ENCODE measurements around the gene SLA2.
"Not testable (repeated sequence)": the region's sequence is repeated elsewhere in the genome, so short reads cannot be mapped to it uniquely, and the experiment has no call there.

The SLA2 gene

DNA sequence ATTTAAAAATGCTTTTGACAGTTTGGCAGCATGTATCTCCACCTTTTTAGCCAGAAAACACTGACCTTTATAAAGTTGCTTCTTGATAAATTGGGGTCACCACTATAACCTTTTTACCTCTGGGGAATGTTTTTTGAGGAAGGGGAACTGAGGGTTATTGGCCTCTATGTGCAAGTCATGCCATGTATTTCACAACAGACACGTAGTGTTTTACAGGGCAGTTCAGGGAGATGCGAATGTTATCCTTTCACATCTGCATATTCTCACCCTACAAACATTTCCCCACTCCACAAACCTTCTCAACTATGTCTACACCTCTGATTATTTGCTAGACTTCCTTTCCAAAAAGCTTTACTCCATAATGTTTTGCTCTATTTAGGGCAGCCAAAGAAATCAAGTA lies 17.0 kb upstream of the SLA2 start:
- H3K9me3 Mint-ChIP-seq: no peaks in the 10 kb centered on the region
- DNase-seq (no peak), ATAC-seq (replicated peaks) (peak; percentile 41 to 77)
- no peak overlapping the region for H3K4me3 Mint-ChIP-seq
- H3K27me3 Mint-ChIP-seq: no peaks in the 10 kb centered on the region
- no peak overlapping the region for H3K27ac Mint-ChIP-seq
- peaks cover 13 to 23% of the 10 kb centered on the region in 2 donors for H3K36me3 Mint-ChIP-seq
- H3K4me1 Mint-ChIP-seq: peaks cover 0 to 12% of the 10 kb centered on the region in 2 donors

DNA sequence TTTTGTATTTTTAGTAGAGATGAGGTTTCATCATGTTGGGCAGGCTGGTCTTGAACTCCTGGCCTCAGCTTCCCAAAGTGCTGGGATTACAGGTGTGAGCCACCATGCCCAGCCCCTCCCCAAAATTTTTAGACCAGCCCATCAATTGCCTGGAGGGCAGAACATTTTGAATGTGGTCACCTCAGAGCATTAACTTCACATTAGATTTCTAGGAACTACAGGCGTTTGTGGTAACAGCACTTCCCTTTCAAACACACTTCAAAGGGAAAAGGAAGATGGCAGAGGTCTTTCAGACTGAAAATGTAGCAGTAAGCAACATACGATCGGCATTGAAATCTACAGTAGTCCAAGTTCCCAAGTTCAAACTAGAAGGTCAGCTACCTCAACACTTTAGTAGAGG lies 12.3 kb upstream of the SLA2 start:
- Mint-ChIP-seq H3K4me3 (no peak overlapping the region), H3K4me1 (peaks cover 0 to 12% of the 10 kb centered on the region in 2 donors), H3K27ac (no peak overlapping the region), H3K9me3 (no peaks in the 10 kb centered on the region), H3K27me3 (no peaks in the 10 kb centered on the region), H3K36me3 (peaks cover 16 to 22% of the 10 kb centered on the region in 2 donors)
- ATAC-seq (replicated peaks) (no peak), DNase-seq (no peak)

DNA sequence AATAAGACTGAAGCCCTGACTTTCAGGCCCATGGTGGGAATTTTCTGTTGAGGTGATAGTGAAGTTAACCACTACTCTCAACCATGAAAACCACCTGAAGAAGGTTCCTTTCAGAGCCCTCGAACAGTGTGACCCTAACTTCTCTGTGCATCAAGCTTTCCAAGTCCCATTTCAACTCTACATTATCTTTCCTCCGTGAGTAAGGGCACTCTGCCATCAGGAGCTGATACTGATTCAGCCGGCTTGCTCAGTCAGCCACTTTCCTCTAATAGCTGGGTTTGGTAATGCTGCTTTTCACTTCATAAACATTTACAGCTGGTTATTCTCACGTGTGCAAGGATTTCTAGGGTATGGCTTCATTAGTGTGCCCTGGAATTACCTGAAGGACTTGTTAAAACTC lies 10.7 kb upstream of the SLA2 start:
- H3K27ac Mint-ChIP-seq: peak overlapping the region; percentile 16
- H3K9me3 Mint-ChIP-seq: no peaks in the 10 kb centered on the region
- H3K27me3 Mint-ChIP-seq: no peaks in the 10 kb centered on the region
- no peak for ATAC-seq (replicated peaks)
- H3K4me1 Mint-ChIP-seq: peaks cover 2 to 4% of the 10 kb centered on the region in 2 donors
- H3K36me3 Mint-ChIP-seq: peaks cover 23 to 27% of the 10 kb centered on the region in 2 donors
- no peak overlapping the region for H3K4me3 Mint-ChIP-seq
- no peak for DNase-seq

DNA sequence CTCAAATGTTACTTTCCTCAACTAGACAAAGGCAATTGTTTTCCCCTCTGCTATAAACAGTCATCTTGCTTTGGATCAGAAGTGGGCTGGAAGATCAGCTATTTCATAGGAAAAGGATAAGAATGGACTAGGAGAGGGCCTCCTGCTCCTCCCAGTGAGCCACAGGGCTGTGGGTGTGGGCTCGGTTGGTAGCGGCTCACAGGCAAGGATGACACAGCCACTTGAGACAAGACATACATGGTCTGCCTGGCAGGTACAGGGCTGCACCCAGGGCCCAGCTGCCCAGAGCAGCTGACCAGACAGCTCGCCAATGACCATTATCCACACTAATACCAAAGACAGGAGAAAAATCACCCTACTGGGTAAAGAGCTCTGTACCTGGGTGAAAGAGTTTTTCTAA lies 9.0 kb upstream of the SLA2 start:
- H3K36me3 Mint-ChIP-seq: peaks cover 19 to 21% of the 10 kb centered on the region in 2 donors
- ATAC-seq (replicated peaks): no peak
- H3K4me3 Mint-ChIP-seq: no peak overlapping the region
- H3K27ac Mint-ChIP-seq: no peak overlapping the region
- peaks cover 2 to 4% of the 10 kb centered on the region in 2 donors for H3K4me1 Mint-ChIP-seq
- no peaks in the 10 kb centered on the region for H3K9me3 Mint-ChIP-seq
- no peak for DNase-seq
- no peaks in the 10 kb centered on the region for H3K27me3 Mint-ChIP-seq

DNA sequence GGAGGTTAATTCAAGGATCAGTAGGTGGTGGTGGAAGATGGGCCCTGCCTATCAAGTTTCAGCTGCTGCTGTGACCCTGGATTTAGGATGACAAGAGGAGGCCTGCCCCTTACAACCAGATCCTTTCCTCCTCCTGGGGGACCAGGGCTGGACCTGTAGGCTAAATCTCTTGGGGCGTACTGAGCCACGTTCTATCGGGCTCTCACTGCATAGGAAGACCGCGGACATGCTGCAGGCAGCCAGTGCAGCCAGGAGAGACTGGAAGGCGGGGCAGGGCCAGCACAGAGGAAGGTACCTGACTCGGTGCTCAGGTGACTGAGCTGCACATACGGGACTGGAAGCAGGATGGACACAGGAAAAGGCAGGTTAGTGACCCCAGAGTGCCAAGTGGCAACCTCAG lies 8.5 kb upstream of the SLA2 start:
- DNase-seq: no peak
- H3K36me3 Mint-ChIP-seq: peaks cover 17 to 20% of the 10 kb centered on the region in 2 donors
- no peaks in the 10 kb centered on the region for H3K27me3 Mint-ChIP-seq
- H3K4me1 Mint-ChIP-seq: peaks cover 2 to 4% of the 10 kb centered on the region in 2 donors
- ATAC-seq (replicated peaks): no peak
- no peak overlapping the region for H3K4me3 Mint-ChIP-seq
- H3K27ac Mint-ChIP-seq: no peak overlapping the region
- no peaks in the 10 kb centered on the region for H3K9me3 Mint-ChIP-seq

DNA sequence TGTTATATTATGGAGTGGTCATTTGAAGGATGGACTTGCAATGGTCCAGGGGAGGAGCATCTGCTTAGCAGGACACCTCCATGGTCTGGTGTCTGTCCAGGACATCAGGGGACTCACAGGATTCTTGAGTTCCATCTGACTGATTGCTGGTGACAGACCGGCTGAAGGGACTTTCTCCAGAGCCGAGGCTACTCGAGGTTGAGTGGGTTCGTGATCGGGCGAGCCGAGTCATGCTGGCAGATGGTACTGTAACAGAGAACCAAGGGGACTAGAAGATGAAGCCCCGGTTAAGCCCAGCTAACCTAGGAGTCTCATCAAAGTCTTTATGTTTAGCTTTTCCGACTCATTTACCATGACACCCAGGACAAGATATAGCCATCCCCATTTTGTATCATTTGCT lies 7.5 kb upstream of the SLA2 start:
- no peaks in the 10 kb centered on the region for H3K9me3 Mint-ChIP-seq
- no peaks in the 10 kb centered on the region for H3K27me3 Mint-ChIP-seq
- H3K27ac Mint-ChIP-seq: no peak overlapping the region
- no peak for DNase-seq
- peaks cover 17 to 20% of the 10 kb centered on the region in 2 donors for H3K36me3 Mint-ChIP-seq
- H3K4me1 Mint-ChIP-seq: peaks cover 2 to 3% of the 10 kb centered on the region in 2 donors
- H3K4me3 Mint-ChIP-seq: no peak overlapping the region
- ATAC-seq (replicated peaks): no peak

DNA sequence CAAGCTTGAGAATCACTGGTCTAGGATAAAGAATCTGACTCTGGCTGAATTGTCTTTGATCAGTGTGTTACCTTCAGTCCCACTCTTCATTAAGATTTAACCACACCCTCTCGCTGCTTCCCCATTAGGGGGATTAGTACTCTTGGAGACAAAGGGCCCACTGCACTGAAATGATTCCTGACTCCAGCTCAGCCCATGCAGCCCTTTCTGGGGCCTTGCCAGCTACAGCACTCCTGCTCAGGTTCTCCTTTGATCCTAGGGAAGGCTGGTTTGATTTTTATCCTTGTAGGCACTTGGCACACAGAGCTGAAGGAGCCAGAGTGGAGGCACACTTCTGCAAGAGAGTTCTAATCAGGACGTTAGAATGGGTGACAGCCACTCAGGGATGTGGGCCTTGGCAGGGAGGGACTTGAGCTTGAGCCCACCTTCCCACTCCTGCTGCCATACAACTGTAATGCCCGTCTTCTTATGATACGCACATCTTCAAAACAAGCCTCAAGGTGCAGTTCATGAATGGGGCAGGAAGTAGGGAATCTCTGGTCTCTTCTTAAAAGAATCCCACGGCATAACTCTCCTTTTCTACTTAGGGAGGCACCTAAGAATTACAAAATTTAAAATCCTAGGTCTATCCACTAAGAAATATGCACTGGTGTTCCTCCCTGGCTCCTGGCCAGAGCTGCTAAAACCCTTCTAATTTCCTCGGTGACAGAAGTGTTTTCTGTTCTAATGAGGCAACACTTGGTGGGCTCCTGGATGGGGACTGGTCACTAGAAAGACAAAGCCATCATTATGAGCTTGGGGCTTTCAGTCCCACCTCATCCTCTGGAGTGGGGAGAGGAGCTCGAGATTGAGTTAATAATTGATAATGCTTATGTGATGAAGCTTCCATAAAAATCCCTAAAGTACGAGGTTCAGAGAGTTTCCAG lies 1.5 kb upstream of the SLA2 start:
- Mint-ChIP-seq H3K4me1 (peaks cover 7 to 10% of the 10 kb centered on the region in 2 donors), H3K27ac (no peak overlapping the region), H3K36me3 (peaks cover 5 to 6% of the 10 kb centered on the region in 2 donors), H3K9me3 (no peaks in the 10 kb centered on the region), H3K27me3 (no peaks in the 10 kb centered on the region), H3K4me3 (no peak overlapping the region)
- DNase-seq: no peak
- no peak for ATAC-seq (replicated peaks)

DNA sequence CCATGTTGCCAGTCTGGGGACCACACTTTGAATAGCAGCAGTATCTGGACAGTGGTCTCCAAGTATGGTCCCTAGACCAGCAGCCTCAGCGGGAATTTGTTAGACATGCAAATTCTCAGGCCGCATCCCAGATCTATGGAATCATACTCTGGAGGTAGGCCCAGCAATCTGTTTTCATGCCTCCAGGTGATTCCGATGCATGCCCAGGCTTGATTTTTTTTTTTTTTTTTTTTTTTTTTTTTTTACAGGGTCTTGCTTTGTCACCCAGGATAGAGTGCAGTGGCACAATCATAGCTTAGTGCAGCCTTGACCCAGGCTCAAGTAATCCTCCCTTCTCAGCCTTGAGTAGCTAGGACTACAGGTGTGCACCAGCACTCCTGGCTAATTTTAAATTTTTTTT lies 682 bp upstream of the SLA2 start:
- ATAC-seq (replicated peaks): no peak
- DNase-seq: no peak
- Mint-ChIP-seq H3K27ac (no peak overlapping the region), H3K36me3 (peaks cover 2 to 6% of the 10 kb centered on the region in 2 donors), H3K27me3 (no peaks in the 10 kb centered on the region), H3K4me1 (peaks cover 7 to 10% of the 10 kb centered on the region in 2 donors), H3K4me3 (no peak overlapping the region), H3K9me3 (no peaks in the 10 kb centered on the region)

DNA sequence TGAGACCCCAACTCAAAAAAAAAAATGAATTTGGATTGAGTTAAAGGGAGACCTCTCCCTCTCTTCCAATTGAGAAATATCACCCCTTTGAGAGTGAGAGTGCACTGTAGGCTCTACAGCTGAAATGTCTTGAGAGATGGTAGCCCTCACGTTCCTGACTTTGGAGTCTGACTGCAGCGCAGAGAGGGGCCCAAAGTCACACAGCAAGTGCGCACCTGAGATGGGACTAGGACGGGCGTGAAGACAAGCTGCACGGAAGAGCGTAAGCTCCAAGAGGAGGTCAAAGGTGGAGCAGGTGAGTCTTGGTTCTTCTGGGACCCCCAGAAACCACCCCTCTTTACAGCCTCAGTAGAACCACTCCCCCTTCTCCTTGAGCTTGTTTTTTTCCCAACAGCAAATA lies 643 bp downstream of the SLA2 start:
- H3K27ac Mint-ChIP-seq: no peak overlapping the region
- no peaks in the 10 kb centered on the region for H3K36me3 Mint-ChIP-seq
- ATAC-seq (replicated peaks): no peak
- no peaks in the 10 kb centered on the region for H3K27me3 Mint-ChIP-seq
- no peak for DNase-seq
- peaks cover 7 to 10% of the 10 kb centered on the region in 2 donors for H3K4me1 Mint-ChIP-seq
- peak overlapping the region; percentile 25 to 62 for H3K4me3 Mint-ChIP-seq
- H3K9me3 Mint-ChIP-seq: no peaks in the 10 kb centered on the region

DNA sequence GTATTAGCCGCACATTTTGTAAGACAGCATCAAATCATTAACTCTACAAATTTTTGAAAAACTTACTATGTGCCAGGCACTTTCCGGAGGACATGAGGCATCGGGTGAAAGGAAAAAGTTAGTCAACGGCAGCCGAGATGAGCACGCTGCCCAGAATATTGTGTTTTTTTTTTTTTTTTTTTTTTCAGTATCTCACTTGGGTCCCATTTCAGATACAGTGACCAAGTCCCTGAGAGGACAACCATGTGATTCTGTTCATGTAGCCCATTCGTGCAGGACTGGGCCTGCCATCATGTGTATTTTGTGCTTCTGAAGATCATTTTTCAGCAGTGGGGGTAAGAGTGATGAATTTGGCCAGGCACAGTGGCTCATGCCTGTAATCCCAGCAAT lies 1.3 kb downstream of the SLA2 start:
- no peaks in the 10 kb centered on the region for H3K36me3 Mint-ChIP-seq
- DNase-seq (no peak), ATAC-seq (replicated peaks) (no peak)
- peaks cover 7 to 10% of the 10 kb centered on the region in 2 donors for H3K4me1 Mint-ChIP-seq
- no peaks in the 10 kb centered on the region for H3K9me3 Mint-ChIP-seq
- no peaks in the 10 kb centered on the region for H3K27me3 Mint-ChIP-seq
- no peak overlapping the region for H3K27ac Mint-ChIP-seq
- no peak overlapping the region for H3K4me3 Mint-ChIP-seq

DNA sequence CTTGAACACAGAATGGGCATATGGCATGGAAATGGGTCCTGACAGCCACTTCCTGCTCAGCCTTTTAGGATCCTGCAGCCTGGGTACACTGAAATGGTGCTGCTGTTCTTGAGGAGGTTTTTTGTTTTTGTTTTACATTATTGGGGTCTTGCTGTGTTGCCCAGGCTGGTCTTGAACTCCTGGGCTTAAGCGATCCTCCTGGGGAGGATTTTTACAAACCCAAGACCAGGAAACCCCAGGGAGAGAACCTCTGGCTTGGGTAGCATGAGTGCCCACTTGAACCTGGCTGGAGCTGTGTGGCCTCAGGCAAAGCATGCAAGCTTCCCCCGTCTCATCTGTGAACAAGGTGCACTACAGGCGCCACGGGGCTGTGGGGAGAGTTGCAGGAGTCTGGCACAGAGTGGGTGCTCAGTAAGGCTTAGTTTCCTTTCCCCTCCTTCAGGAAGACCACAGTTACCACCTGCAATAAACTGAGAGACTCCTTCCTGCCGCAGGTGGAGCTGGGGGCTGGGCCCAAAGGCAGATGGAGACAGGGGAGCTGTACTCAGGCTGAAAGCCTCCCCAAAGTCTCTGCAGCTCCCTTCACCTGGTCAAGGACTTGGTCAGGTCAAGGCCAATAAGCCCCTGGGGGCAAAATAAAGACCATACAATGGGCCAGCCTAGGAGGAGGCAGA lies 1.8 kb downstream of the SLA2 start:
- no peak overlapping the region for H3K27ac Mint-ChIP-seq
- no peak overlapping the region for H3K4me3 Mint-ChIP-seq
- peaks cover 7 to 10% of the 10 kb centered on the region in 2 donors for H3K4me1 Mint-ChIP-seq
- no peak for DNase-seq
- no peaks in the 10 kb centered on the region for H3K9me3 Mint-ChIP-seq
- no peaks in the 10 kb centered on the region for H3K36me3 Mint-ChIP-seq
- H3K27me3 Mint-ChIP-seq: no peaks in the 10 kb centered on the region
- peak in 1 of 2 donors; percentile 18 for ATAC-seq (replicated peaks)

DNA sequence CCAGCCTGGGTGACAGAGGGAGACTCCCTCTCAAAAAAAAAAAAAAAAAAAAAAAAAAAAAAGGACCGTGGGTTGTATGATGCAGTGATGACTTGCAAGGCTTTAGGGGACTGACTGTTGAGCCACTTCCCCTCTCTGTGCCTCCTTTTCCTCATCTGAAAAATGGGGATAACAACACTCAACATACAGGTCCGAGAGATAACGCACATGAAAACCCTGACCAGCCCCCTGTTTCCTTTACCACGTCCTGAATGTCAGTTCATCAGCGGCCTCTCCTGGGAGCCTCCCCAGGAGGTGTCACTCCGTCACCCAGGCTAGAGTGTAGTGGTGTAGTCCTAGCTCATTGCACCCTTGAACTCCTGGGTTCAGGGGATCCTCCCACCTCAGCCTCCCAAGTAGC lies 3.9 kb downstream of the SLA2 start:
- Mint-ChIP-seq H3K4me1 (peaks cover 7 to 10% of the 10 kb centered on the region in 2 donors), H3K27me3 (no peaks in the 10 kb centered on the region), H3K9me3 (no peaks in the 10 kb centered on the region), H3K36me3 (no peaks in the 10 kb centered on the region), H3K27ac (no peak overlapping the region), H3K4me3 (no peak overlapping the region)
- DNase-seq (no peak), ATAC-seq (replicated peaks) (no peak)

DNA sequence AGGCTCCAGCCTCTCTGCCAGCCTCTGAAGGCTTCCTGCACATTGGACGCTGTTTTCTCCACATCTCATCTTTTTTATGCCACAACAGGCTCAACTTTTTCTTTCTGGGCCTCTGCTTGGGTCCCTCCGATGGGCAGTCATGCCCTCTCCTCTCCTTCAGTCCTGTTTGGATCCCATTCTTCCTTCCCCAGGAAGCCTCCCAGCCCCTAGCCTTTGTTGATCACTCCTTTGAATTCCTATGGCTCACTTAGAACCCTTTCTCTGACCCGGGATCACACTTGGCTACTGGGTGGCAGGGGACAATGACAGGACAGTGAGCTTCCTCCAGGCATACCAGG lies 4.5 kb downstream of the SLA2 start:
- Mint-ChIP-seq H3K27me3 (no peaks in the 10 kb centered on the region), H3K4me1 (peaks cover 7 to 10% of the 10 kb centered on the region in 2 donors), H3K9me3 (no peaks in the 10 kb centered on the region), H3K4me3 (no peak overlapping the region), H3K36me3 (no peaks in the 10 kb centered on the region), H3K27ac (no peak overlapping the region)
- DNase-seq (no peak), ATAC-seq (replicated peaks) (no peak)

DNA sequence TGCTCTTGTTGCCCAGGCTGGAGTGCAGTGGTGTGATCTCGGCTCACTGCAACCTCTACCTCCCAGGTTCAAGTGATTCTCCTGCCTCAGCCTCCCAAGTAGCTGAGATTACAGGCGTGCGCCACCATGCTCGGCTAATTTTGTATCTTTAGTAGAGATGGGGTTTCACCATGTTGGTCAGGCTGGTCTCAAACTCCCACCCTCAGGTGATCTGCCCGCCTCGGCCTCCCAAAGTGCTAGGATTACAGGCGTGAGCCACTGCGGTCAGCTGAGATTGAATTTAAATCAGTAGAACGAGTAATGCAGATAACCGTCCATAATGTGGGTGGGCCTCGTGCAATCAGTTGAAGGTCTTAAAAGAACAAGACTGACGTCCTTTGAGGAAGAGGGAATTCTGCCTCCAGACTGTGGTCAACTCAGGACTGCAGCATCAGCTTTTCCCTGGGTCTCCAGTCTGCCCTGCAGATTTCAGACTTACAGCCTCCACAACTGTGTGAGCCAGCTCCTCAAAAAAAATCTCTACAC lies 7.1 kb downstream of the SLA2 start:
- H3K27me3 Mint-ChIP-seq; H3K27ac Mint-ChIP-seq; H3K9me3 Mint-ChIP-seq; H3K36me3 Mint-ChIP-seq; H3K4me1 Mint-ChIP-seq; DNase-seq; ATAC-seq (replicated peaks); H3K4me3 Mint-ChIP-seq: not testable (repeated sequence)

DNA sequence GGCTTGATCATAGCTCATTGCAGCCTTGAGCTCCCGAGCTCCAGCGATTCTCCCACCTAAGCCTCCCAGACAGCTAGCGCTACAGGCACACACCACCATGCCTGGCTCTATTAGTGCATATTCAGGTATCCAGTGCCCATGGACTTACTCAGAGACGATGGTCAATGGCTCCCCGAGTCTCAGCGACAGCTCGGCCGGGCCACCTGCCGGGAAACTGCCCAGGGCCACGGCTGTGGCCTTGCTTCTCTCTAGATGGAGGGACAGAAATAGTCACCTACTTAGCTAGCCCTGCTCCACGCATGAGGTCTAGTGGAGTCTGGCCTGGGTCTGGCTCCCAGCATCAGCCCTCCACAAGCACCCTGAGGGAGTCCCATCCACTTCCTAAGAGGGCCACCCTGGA lies 11.7 kb downstream of the SLA2 start:
- H3K27ac Mint-ChIP-seq: no peak overlapping the region

More for the DNA sequence above, 11.7 kb downstream of the SLA2 start:
- no peak for ATAC-seq (replicated peaks)
- Mint-ChIP-seq H3K27me3 (no peaks in the 10 kb centered on the region), H3K4me1 (peaks cover 6 to 9% of the 10 kb centered on the region in 2 donors), H3K9me3 (no peaks in the 10 kb centered on the region), H3K4me3 (no peak overlapping the region), H3K36me3 (no peaks in the 10 kb centered on the region)
- no peak for DNase-seq
